ENCODE data around the gene AMDHD2.

AMDHD2 gene

GRCh38 chr16:2493605-2494004 lies 26.6 kb upstream of the AMDHD2 start:
- ChIA-PET CTCF (interaction anchor here (1.2 kb wide), 1 partner anchor 8 kb away, joined by 3 read pairs; no protein-coding TSS in a partner anchor), POLR2A (no interaction called here)
- Histone ChIP-seq H3K27me3 (replicated peaks in 2 of 5; ENCODE audit: control insufficient read depth in 4 of 5, insufficient read depth in 5 of 5, low read length in 4 of 5) (no peaks in the 10 kb centered on the region), H3K36me3 (ENCODE audit: control insufficient read depth in 4 of 4, insufficient read depth in 4 of 4, low read length in 3 of 4) (peaks cover 0 to 51% (median 24%) of the 10 kb centered on the region in 4 experiments), H3K27ac (ENCODE audit: insufficient read depth in 1 of 2, low read depth in 1 of 2, low read length in 2 of 2, poor library complexity in 1 of 2, severe bottlenecking in 2 of 2) (no peak overlapping the region), H3K9me3 (ENCODE audit: control extremely low read depth in 1 of 5, control insufficient read depth in 4 of 5, insufficient read depth in 2 of 5, low read depth in 1 of 5, low read length in 4 of 5) (no peaks in the 10 kb centered on the region), H3K4me1 (ENCODE audit: control extremely low read depth in 1 of 4, control insufficient read depth in 4 of 4, insufficient read depth in 4 of 4, low read length in 3 of 4) (peaks cover 0 to under 1% (median 0%) of the 10 kb centered on the region in 4 experiments), H3K4me3 (ENCODE audit: control insufficient read depth in 1 of 7, extremely low read depth in 1 of 7, insufficient read depth in 4 of 7, low read depth in 2 of 7, low read length in 6 of 7) (no peak overlapping the region)
- DNase-seq = no peak
- WGBS (ENCODE audit: insufficient coverage) = 98% methylated on average over 5 of the region's 6 CpGs

DNA sequence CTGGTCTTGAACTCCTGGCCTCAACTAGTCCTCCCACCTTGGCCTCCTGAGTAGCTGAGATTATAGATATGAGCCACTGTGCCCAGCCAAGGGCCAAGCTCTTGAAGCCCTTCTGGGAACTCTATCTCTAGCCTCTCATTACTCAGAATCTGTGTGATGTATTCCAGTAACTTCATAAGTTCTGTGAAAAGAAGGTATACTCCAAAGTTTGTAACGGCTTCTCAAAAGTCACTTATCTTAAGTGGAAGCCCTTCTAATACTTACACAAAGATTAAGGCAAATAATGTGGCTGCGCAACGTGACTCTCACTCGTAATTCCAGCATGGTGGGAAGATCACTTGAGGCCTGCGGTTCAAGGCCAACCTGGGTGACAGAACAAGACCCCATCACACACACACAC lies 25.6 kb upstream of the AMDHD2 start:
- H3K4me3 ChIP-seq (ENCODE audit: control insufficient read depth in 1 of 7, extremely low read depth in 1 of 7, insufficient read depth in 4 of 7, low read depth in 2 of 7, low read length in 6 of 7) = no peak overlapping the region
- H3K4me1 ChIP-seq (ENCODE audit: control extremely low read depth in 1 of 4, control insufficient read depth in 4 of 4, insufficient read depth in 4 of 4, low read length in 3 of 4) = no peaks in the 10 kb centered on the region
- CTCF ChIA-PET = no interaction called here
- POLR2A ChIA-PET = no interaction called here
- no CpG with 5 or more reads among the region's 5 CpGs for WGBS (ENCODE audit: insufficient coverage)
- no peak overlapping the region for H3K27ac ChIP-seq (ENCODE audit: insufficient read depth in 1 of 2, low read depth in 1 of 2, low read length in 2 of 2, poor library complexity in 1 of 2, severe bottlenecking in 2 of 2)
- peaks cover 0 to 60% (median 28%) of the 10 kb centered on the region in 4 experiments for H3K36me3 ChIP-seq (ENCODE audit: control insufficient read depth in 4 of 4, insufficient read depth in 4 of 4, low read length in 3 of 4)
- no peak for DNase-seq
- no peaks in the 10 kb centered on the region for H3K9me3 ChIP-seq (ENCODE audit: control extremely low read depth in 1 of 5, control insufficient read depth in 4 of 5, insufficient read depth in 2 of 5, low read depth in 1 of 5, low read length in 4 of 5)
- H3K27me3 ChIP-seq (replicated peaks in 2 of 5; ENCODE audit: control insufficient read depth in 4 of 5, insufficient read depth in 5 of 5, low read length in 4 of 5) = no peaks in the 10 kb centered on the region

DNA sequence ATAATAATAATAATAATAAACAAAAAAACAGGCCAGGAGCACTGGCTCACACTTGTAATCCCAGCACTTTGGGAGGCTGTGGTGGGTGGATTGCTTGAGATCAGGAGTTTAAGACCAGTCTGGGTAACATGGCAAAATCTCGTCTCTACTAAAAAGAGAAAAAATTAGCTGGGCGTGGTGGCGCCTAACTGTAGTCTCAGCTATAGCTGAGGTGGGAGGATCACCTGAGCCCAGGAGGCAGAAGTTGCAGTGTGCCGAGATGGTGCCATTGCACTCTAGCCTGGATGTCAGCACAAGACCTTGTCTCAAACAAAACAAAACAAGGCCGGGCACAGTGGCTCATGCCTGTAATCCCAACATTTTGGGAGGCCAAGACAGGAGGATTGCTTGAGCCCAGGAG lies 25.1 kb upstream of the AMDHD2 start:
- 94% methylated on average over 5 of the region's 5 CpGs for WGBS (ENCODE audit: insufficient coverage)
- Histone ChIP-seq H3K4me1 (ENCODE audit: control extremely low read depth in 1 of 4, control insufficient read depth in 4 of 4, insufficient read depth in 4 of 4, low read length in 3 of 4) (no peaks in the 10 kb centered on the region), H3K4me3 (ENCODE audit: control insufficient read depth in 1 of 7, extremely low read depth in 1 of 7, insufficient read depth in 4 of 7, low read depth in 2 of 7, low read length in 6 of 7) (no peak overlapping the region), H3K27me3 (replicated peaks in 2 of 5; ENCODE audit: control insufficient read depth in 4 of 5, insufficient read depth in 5 of 5, low read length in 4 of 5) (no peaks in the 10 kb centered on the region), H3K9me3 (ENCODE audit: control extremely low read depth in 1 of 5, control insufficient read depth in 4 of 5, insufficient read depth in 2 of 5, low read depth in 1 of 5, low read length in 4 of 5) (no peaks in the 10 kb centered on the region), H3K36me3 (ENCODE audit: control insufficient read depth in 4 of 4, insufficient read depth in 4 of 4, low read length in 3 of 4) (peaks cover 0 to 64% (median 30%) of the 10 kb centered on the region in 4 experiments), H3K27ac (ENCODE audit: insufficient read depth in 1 of 2, low read depth in 1 of 2, low read length in 2 of 2, poor library complexity in 1 of 2, severe bottlenecking in 2 of 2) (no peak overlapping the region)
- ChIA-PET CTCF (no interaction called here), POLR2A (no interaction called here)
- no peak for DNase-seq

GRCh38 chr16:2496223-2497115 lies 23.7 kb upstream of the AMDHD2 start:
- Histone ChIP-seq H3K27me3 (replicated peaks in 2 of 5; ENCODE audit: control insufficient read depth in 4 of 5, insufficient read depth in 5 of 5, low read length in 4 of 5) (no peaks in the 10 kb centered on the region), H3K9me3 (ENCODE audit: control extremely low read depth in 1 of 5, control insufficient read depth in 4 of 5, insufficient read depth in 2 of 5, low read depth in 1 of 5, low read length in 4 of 5) (no peaks in the 10 kb centered on the region), H3K27ac (ENCODE audit: insufficient read depth in 1 of 2, low read depth in 1 of 2, low read length in 2 of 2, poor library complexity in 1 of 2, severe bottlenecking in 2 of 2) (no peak overlapping the region), H3K4me1 (ENCODE audit: control extremely low read depth in 1 of 4, control insufficient read depth in 4 of 4, insufficient read depth in 4 of 4, low read length in 3 of 4) (peaks cover 0 to 5% (median 2%) of the 10 kb centered on the region in 4 experiments), H3K4me3 (ENCODE audit: control insufficient read depth in 1 of 7, extremely low read depth in 1 of 7, insufficient read depth in 4 of 7, low read depth in 2 of 7, low read length in 6 of 7) (no peak overlapping the region), H3K36me3 (ENCODE audit: control insufficient read depth in 4 of 4, insufficient read depth in 4 of 4, low read length in 3 of 4) (peaks cover 0 to 61% (median 32%) of the 10 kb centered on the region in 4 experiments)
- 97% methylated on average over 62 of the region's 62 CpGs for WGBS (ENCODE audit: insufficient coverage)
- CTCF ChIA-PET = interaction anchor here (0.9 to 1.3 kb wide), 2 partner anchors 8 to 14 kb away, joined by 3 to 4 read pairs; no protein-coding TSS in a partner anchor
- DNase-seq = no peak
- POLR2A ChIA-PET = interaction anchor here (0.6 kb wide), 1 partner anchor 31 kb away, joined by 3 read pairs; no protein-coding TSS in a partner anchor

DNA sequence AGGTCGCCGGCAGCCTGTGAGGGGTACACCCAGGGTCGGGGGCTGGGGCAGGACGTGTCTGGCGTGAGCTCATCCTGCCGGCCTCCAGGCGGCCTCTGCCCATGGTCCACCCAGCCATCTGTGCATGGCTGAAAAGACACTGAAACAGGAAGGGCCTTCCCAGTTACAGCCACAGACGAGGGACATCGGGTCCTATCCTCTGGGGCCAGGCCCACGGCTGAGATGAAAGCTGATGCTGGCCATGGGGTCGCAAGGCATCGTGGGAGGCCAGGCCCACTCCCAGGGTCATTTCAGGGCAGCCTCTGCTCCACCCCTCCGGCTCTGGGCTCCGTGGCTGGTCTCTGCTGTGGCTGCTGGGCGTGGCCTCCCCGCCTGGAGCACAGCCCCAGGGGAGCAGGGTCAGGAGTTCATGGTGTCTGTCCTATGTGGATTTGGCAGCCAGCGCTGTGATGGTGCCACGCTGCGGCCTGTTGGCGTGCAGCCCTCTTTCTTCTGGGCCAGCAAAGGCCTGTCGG lies 23.0 kb upstream of the AMDHD2 start:
- WGBS (ENCODE audit: insufficient coverage) = 95% methylated on average over 21 of the region's 21 CpGs
- ChIA-PET CTCF (interaction anchor here (0.9 to 1.3 kb wide), 2 partner anchors 9 to 15 kb away, joined by 3 to 4 read pairs; no protein-coding TSS in a partner anchor), POLR2A (interaction anchor here (0.6 kb wide), 1 partner anchor 31 kb away, joined by 3 read pairs; no protein-coding TSS in a partner anchor)
- Histone ChIP-seq H3K4me3 (ENCODE audit: control insufficient read depth in 1 of 7, extremely low read depth in 1 of 7, insufficient read depth in 4 of 7, low read depth in 2 of 7, low read length in 6 of 7) (no peak overlapping the region), H3K27ac (ENCODE audit: insufficient read depth in 1 of 2, low read depth in 1 of 2, low read length in 2 of 2, poor library complexity in 1 of 2, severe bottlenecking in 2 of 2) (no peak overlapping the region), H3K4me1 (ENCODE audit: control extremely low read depth in 1 of 4, control insufficient read depth in 4 of 4, insufficient read depth in 4 of 4, low read length in 3 of 4) (peaks cover 0 to 13% (median 9%) of the 10 kb centered on the region in 4 experiments), H3K36me3 (ENCODE audit: control insufficient read depth in 4 of 4, insufficient read depth in 4 of 4, low read length in 3 of 4) (peaks cover 0 to 62% (median 33%) of the 10 kb centered on the region in 4 experiments), H3K27me3 (replicated peaks in 2 of 5; ENCODE audit: control insufficient read depth in 4 of 5, insufficient read depth in 5 of 5, low read length in 4 of 5) (no peaks in the 10 kb centered on the region), H3K9me3 (ENCODE audit: control extremely low read depth in 1 of 5, control insufficient read depth in 4 of 5, insufficient read depth in 2 of 5, low read depth in 1 of 5, low read length in 4 of 5) (no peaks in the 10 kb centered on the region)
- no peak for DNase-seq

- Histone ChIP-seq H3K9me3 (ENCODE audit: control extremely low read depth in 1 of 5, control insufficient read depth in 4 of 5, insufficient read depth in 2 of 5, low read depth in 1 of 5, low read length in 4 of 5) (no peaks in the 10 kb centered on the region), H3K27me3 (replicated peaks in 2 of 5; ENCODE audit: control insufficient read depth in 4 of 5, insufficient read depth in 5 of 5, low read length in 4 of 5) (no peaks in the 10 kb centered on the region), H3K4me1 (ENCODE audit: control extremely low read depth in 1 of 4, control insufficient read depth in 4 of 4, insufficient read depth in 4 of 4, low read length in 3 of 4) (peaks cover 0 to 20% (median 16%) of the 10 kb centered on the region in 4 experiments), H3K4me3 (ENCODE audit: control insufficient read depth in 1 of 7, extremely low read depth in 1 of 7, insufficient read depth in 4 of 7, low read depth in 2 of 7, low read length in 6 of 7) (no peak overlapping the region), H3K27ac (ENCODE audit: insufficient read depth in 1 of 2, low read depth in 1 of 2, low read length in 2 of 2, poor library complexity in 1 of 2, severe bottlenecking in 2 of 2) (peak overlapping the region in 1 of 2 experiments; percentile 25), H3K36me3 (ENCODE audit: control insufficient read depth in 4 of 4, insufficient read depth in 4 of 4, low read length in 3 of 4) (peaks cover 0 to 61% (median 33%) of the 10 kb centered on the region in 4 experiments)
- CTCF ChIA-PET = interaction anchor here (0.7 to 1.3 kb wide), 3 partner anchors 10 to 29 kb away, joined by 4 to 7 read pairs (median 4); no protein-coding TSS in a partner anchor
- DNase-seq = no peak
- WGBS (ENCODE audit: insufficient coverage) = 91% methylated on average over 26 of the region's 26 CpGs
- POLR2A ChIA-PET = no interaction called here
Observed at GRCh38 chr16:2497695-2498484, 22.3 kb upstream of the AMDHD2 start.
